GM19025 (cell line): Measurements from ENCODE around the gene SBK3.
"Not testable (repeated sequence)": the region's sequence is repeated elsewhere in the genome, so short reads cannot be mapped to it uniquely, and the experiment has no call there.

Experiments used
- ATAC-seq: cut with Tn5 transposase; IDR thresholded peaks from one replicate; pipeline ENCODE4 v1.9.1; 2021; ENCODE audit warnings: mild to moderate bottlenecking, low read depth, moderate library complexity; ENCODE audit not compliant: unreplicated experiment

Gene SBK3

GRCh38 chr19:55525289-55526101 lies 19.8 kb downstream of the SBK3 start:
- no peak for ATAC-seq

DNA sequence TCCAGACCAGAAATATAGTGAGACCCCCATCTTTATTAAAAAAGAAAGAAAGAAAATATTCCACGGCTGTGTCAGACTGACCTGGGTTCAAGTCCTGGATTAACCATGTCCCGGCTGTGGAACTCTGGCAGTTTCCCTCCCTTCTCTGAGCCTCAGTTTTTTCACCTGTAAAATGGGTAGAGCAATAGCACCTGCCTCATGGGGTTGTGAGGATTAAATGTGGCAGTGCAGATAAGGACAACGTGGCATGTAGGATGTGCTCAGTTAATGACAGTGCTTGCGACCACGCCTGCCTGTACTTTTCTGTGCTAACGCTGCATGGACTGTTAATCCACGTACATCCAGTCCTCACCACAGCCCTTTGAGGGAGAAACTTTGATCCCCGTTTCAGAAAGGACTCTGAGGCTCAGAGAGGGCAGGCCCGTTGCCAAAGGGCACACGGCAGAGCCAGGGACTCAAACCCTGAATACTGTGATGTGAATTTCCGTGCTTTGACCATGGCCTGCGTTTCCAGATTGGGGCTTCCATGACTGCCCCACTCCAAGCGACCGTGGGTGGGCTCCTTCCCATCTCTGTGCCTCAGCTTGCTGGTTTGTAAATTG lies 24.6 kb downstream of the SBK3 start:
- no peak for ATAC-seq

- no peak for ATAC-seq
Observed at GRCh38 chr19:55519451-55520311, 25.7 kb downstream of the SBK3 start.

- ATAC-seq, result peak; percentile 99
Observed at GRCh38 chr19:55516878-55517620, 28.3 kb downstream of the SBK3 start.

- ATAC-seq, result no peak
Observed at GRCh38 chr19:55508120-55508519, 37.2 kb downstream of the SBK3 start.

DNA sequence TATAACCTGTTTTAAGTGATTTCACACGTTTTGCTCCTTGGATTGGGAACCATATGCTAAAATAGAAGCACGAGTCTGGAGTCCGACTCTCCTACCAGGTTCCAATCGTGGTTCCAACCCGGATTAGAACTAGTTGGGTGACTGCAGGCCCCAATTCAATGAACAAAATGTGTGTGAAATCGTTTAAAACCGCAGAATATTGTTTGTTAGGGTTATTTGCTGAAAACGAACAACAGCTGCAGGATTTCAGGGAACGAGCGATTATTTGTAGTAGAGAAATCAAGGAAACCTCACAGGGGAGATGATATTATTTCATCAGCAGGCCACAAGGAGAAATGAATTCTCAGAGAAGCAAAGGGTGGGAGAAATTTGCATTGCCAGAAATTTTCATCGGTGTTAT lies 40.4 kb downstream of the SBK3 start:
- ATAC-seq, result no peak

DNA sequence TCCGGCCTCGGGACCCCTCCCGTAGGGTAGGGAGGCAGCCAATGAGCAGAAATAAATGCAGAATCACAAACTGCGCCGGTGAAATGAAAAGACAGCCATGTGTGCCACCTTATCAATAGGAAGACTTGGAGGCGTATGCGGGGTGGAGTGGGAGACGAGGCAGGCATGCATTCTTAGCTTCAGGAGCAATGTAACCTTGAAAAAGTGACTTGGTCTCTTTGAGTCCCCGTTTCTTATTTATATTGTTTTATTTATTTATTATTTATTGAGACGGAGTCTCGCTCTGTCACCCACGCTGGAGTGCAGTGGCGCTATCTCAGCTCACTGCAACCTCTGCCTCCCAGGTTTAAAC lies 41.1 kb downstream of the SBK3 start:
- no peak for ATAC-seq

GRCh38 chr19:55503502-55504251 lies 41.7 kb downstream of the SBK3 start:
- peak; percentile 91 for ATAC-seq

- no peak for ATAC-seq
Observed at GRCh38 chr19:55503157-55503501, 42.2 kb downstream of the SBK3 start.

DNA sequence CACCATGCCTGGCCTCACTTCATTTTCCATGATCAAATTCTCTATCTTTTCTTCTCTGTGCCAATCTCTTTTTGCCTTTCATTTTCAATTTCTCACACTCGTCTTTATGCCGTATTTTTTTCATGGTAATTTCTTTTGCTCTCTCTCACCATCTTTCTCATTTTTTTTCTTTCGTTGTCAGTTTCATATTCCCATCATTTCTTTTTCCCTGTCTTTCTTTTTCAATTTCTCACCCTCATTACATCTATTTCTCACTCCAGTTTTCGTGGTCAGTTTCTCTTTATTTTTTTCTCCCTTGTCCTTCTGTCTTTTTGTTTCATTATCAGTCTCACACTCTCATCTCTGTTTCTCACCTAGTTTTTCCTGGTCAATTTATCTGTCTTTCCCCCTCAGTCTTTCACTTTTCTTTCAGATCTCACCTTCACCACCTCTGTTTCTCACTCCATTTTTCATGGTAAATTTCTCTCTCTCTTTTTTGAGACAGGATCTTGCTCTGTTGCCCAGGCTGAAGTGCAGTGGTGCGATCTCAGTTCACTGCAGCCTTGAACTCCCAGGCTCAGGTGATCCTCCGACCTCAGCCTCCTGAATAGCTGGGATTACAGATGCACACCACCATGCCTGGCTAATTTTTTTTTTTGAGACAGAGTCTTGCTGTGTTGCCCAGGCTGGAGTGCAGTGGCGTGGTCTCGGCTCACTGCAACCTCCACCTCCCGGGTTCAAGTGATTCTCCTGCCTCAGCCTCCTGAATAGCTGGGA lies 43.0 kb downstream of the SBK3 start:
- no peak for ATAC-seq

GRCh38 chr19:55500368-55500952 lies 44.9 kb downstream of the SBK3 start:
- no peak for ATAC-seq

- no peak for ATAC-seq
Observed at GRCh38 chr19:55498246-55498840, 47.0 kb downstream of the SBK3 start.

GRCh38 chr19:55497763-55498162 lies 47.6 kb downstream of the SBK3 start:
- no peak for ATAC-seq

DNA sequence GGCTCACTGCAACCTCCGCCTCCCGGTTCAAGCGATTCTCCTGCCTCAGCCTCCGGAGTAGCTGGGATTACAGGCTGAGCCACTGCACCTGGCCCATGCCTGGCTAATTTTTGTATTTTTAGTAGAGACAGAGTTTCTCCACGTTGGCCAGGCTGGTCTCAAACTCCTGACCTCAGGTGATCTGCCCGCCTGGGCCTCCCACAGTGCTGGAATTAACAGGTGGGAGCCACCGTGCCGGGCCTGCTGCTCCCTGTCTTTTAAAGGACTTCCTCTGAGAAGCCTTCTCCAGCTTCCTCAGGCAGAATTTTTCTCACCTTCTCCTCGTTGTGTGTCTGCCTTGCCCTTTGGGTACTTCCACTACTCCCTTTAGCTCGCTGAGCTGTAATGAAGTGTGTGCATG lies 48.5 kb downstream of the SBK3 start:
- ATAC-seq, result not testable (repeated sequence)

- no peak for ATAC-seq
Observed at GRCh38 chr19:55495646-55496349, 49.5 kb downstream of the SBK3 start.

GRCh38 chr19:55494172-55494761 lies 51.1 kb downstream of the SBK3 start:
- no peak for ATAC-seq

GRCh38 chr19:55493645-55494171 lies 51.6 kb downstream of the SBK3 start:
- ATAC-seq, result no peak
